Cerebellar nuclear complex (tissue), 1 donor: ENCODE measurements around the gene MACROH2A1.

Experiments
- DNase-seq, 2 experiments: peaks; one replicate each; lab custom pipeline; 2025; lab: John Stamatoyannopoulos, UW

MACROH2A1 gene

GRCh38 chr5:135398855-135399793 lies at the start of gene MACROH2A1:
Gene MACROH2A1, minus strand, starts transcription at chr5:135399231. Its CDS starts 10,138 bp downstream, at chr5:135389093.
- peak in 1 of 2 experiments; percentile 17 for DNase-seq

GRCh38 chr5:135448071-135448739 lies 49.2 kb upstream of the MACROH2A1 start:
- DNase-seq, result no peak

DNA sequence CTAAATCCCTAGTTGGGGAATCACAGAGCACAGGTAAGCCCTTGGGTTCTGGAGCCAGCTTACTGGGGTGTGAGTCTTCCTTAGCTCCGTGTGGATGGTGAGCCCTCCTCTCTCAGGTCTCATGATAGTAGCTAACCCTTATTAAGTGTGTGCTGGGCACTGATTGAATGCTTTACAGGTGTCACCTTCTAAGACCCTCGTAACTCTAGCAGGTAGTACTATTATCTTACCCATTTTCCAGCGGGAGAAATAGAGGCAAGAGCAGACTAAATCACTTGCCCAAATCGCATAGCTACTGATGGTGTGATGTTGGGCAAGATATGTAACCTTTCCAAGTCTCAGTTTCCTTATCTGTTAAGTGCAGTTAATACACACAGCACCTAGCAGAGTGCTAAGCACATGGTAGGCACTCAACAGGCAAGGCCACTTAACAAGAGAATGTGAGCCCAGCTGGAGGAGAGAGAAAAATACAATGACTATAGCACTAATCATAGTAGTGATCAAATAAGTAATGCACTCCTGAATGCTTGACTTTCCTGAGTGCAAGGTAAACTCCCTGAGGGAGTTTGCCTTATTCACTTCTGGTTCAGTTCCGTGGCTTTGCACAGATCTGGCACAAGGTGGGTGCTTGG lies 48.4 kb upstream of the MACROH2A1 start, which contains the start of gene DCANP1:
Gene DCANP1 (minus strand): TSS at position 51 of the 632 bp plus-strand sequence. CDS start 240 bp downstream, outside the sequence.
- no peak for DNase-seq

GRCh38 chr5:135446615-135447014 lies 47.6 kb upstream of the MACROH2A1 start:
- no peak for DNase-seq

DNA sequence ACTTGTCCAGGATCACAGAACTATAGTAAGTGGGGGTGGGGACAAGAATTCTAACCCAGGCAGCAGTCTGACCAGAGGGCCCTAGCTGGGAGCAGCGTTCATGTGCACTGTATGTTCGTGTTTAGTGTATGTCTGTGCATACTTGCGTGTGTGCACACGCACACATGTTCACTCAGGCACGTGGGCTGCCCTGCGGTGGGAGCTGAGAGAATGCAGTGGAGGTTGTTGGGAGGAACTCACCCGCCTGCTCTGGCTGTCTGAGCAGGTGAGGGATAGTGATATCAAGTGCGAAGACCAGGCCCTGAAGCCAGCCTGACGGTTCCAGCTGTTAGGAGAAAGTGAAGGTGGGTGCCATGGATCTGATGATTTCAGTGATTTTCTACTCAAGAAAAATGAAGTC lies 47.2 kb upstream of the MACROH2A1 start:
- no peak for DNase-seq

DNA sequence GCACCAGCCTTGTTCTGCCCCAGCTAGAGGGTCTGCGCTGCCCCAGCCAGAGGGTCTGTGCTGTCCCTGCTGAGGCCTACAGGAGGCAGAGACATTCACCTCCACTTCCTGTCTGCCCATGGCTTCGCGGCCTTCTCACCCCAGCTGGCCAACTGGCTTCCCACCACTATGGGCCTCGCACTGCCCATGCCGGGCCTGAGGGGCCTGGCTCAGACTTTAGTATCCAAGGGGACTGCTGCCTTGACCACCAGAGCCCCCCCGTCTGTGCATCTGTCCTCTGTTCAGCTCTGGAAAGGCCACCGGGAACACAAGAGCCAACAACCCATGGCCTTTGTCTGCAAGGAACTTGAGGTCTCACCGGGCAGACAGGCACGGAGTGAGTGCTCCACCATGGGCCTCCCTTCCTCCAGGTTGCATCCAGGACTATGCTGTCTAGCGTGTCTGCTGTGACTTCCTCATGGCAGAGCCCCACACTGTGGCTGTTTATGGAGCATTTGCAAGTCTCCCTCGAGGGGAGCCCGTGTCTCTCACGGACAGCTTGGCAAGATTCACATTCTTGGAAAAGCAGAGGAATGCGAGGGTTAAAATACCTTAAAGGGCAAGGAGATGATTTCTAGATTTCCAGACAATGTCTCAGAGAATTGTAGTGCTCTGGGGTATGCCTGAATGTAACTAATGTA lies 46.4 kb upstream of the MACROH2A1 start:
- DNase-seq, result no peak

DNA sequence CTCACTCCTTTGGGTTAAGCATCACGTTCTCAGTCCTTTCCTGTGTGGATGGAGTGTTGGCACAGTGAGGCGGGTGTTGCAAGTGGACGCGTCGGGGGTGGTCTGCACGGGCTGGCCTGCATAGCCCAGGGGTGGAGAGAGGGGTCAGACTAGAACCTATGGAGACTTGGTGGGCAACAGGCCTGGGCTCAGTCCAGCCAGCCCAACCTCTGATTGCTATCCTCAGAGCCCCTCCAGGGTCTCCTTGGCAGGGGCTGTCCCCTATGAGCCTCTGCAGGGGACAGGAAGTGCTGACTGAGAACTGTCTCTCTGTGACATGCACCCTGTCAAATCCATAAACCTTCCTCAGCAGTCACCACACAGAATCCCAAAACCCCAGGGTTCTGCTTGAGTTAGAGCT lies 45.9 kb upstream of the MACROH2A1 start:
- DNase-seq, result no peak

DNA sequence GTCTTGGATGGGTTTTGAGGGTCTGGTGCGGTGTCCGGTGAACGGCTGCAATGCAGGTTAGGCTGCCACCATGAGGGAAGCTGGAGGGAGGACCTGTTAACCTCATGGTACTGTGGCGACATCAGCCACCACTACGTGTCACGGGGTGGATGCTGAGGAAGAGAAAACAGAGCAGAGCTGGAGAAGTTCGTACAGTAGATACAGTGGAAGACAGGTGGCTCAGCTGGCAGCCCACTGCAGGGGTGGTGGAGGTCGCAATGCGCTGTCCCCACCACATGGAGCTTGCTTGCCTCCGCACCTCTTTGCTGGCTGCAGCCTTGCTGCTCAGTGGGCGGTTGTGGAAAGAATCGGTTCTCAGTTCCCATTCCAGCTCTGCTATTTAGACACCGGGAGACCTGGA lies 45.3 kb upstream of the MACROH2A1 start:
- no peak for DNase-seq

- DNase-seq, result no peak
Observed at GRCh38 chr5:135443161-135443960, 44.3 kb upstream of the MACROH2A1 start.

- no peak for DNase-seq
Observed at GRCh38 chr5:135442431-135443160, 43.6 kb upstream of the MACROH2A1 start.

GRCh38 chr5:135441919-135442318 lies 42.9 kb upstream of the MACROH2A1 start:
- DNase-seq, result no peak

DNA sequence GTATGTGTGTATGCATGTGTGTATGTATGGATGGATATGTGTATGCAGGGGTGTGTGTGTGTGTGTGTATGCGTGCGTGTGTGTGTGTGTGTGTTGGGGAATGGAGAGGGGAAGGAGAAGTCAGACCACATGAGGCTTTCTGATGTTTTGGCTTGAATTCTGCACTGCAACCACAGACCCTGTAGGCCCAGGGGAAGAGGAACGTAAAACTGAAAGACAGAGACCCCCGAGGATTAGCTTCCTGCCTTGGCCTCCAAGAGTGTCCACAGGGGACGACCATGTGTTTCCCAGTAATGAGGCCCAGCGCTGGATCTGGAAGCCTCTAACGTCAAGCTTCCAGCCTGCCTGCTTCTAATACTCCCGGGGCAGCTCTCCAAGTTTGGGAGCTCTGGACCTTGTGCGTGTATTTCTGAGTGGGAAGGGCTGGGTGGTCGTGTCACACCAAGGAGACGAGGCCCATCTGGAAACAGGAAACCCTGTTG lies 42.4 kb upstream of the MACROH2A1 start:
- DNase-seq, result no peak

- DNase-seq, result no peak
Observed at GRCh38 chr5:135440916-135441315, 41.9 kb upstream of the MACROH2A1 start.

GRCh38 chr5:135439231-135440205 lies 40.5 kb upstream of the MACROH2A1 start:
- DNase-seq, result no peak

- DNase-seq, result no peak
Observed at GRCh38 chr5:135438636-135439221, 39.7 kb upstream of the MACROH2A1 start.

DNA sequence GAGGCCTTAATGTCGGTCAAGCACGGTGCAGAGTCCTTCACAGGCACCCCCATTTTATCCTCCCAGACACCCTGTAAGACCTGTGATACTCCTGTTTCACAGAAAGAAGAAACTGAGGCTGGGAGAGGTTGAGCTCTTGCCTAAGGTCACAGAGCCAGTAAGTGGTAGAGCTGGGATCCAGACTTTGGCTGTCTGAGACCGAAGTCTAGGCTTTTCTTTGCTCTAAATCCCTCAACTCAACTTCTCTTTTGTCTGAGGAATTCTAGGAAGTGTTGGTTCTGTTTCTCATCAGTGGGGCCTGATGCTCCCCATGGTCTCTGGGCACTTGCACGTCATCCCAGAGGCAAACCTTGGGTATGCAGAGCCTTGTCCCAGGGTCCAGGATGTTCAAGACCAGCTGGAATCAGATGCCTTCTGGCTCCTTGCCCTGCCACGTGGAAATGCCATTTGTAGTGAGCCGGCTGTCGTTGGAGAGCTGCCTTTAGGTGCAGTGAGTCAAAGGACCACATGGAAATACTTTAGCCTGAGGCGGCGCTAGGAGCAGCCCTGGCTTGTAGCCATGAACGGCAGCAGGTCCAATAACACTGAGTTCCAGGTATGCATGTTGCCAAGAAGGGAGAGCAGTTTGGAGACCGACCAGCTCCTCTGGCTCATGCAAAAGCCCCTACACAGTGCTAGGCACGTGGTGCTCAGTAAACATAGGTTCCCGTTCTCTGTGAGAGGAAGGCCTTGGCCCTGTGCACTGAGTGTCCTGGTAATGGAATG lies 38.9 kb upstream of the MACROH2A1 start:
- peak; percentile 46 to 80 for DNase-seq

DNA sequence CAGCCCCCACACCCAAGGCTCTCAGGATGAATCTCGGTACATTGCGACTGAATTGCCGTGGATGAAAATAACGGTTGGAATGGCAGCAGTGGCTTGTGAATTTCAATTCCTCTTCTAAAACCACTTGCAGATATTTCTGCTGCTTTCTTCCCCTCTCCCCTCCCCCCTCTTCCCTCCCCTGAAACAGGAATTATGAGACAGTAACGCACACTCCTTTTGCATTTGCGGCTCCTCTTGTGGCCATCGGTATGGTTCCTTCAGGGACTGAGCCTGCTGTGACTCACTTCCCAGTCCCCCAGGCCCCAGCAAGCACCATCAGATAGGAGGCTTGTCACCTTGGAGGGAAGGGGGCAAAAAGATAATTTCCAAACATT lies 38.4 kb upstream of the MACROH2A1 start:
- no peak for DNase-seq

DNA sequence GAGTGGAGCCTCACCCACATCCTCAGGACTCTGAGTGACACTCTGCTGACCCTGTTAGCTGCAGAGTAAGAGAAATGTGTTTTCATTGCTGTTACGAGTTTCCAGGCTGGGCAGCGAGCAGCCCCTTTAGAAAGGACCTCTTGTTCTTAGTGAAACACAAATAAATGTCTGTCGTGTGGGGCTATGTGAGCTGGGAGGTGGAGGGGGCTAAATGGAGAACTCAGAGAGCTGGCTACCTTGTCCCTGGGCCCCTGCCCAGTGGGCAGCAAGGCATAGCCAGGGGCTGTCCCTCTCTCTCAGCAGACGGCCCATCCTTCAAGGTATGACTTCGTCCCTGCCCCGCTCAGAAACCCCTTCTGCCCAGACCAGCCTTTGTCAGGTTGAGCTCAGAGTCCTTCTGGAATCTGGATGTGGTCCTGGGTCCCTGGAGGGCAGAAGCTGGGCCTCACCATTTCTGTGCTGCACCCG lies 38.0 kb upstream of the MACROH2A1 start:
- DNase-seq, result no peak
